Spleen (tissue), 11 donors: ENCODE data around the gene SIRPA. TPM values are rescaled to one million over a fixed set of nuclear protein-coding genes. Genes with fewer than 3 reads are reported as not detected.

Experiments
- DNase-seq: peaks from one replicate; pipeline ENCODE4 v3.0.0-alpha.2; 2020
- H3K27ac ChIP-seq, 8 donors: fragments of 200-600 bp; sonication (generic) in 7 of 8; 1 replicate in 4 of 8; 2 replicates in 4 of 8; pipeline versions ENCODE4 v1.5.0 to v1.8.0; 2016 to 2021; ENCODE audit warnings: inconsistent platforms in 4 of 8, mild to moderate bottlenecking in 4 of 8, moderate library complexity in 1 of 8
- H3K27me3 ChIP-seq, 7 donors: fragments of 200-600 bp; sonication (generic) in 6 of 7; replicated peaks in 1 of 7; 1 replicate in 4 of 7; 2 replicates in 3 of 7; pipeline versions ENCODE4 v1.5.0 to v1.8.0; 2016 to 2021; ENCODE audit warnings: inconsistent platforms in 3 of 7, mild to moderate bottlenecking in 1 of 7
- H3K36me3 ChIP-seq, 6 donors: fragments of 200-600 bp; sonication (generic) in 5 of 6; 1 replicate in 4 of 6; 2 replicates in 2 of 6; pipeline versions ENCODE4 v1.5.0 to v1.8.0; 2016 to 2021; ENCODE audit warnings: inconsistent platforms in 2 of 6
- H3K4me1 ChIP-seq, 6 donors: fragments of 200-600 bp; sonication (generic) in 5 of 6; 1 replicate in 3 of 6; 2 replicates in 3 of 6; pipeline versions ENCODE4 v1.5.0 to v1.8.0; 2016 to 2021; ENCODE audit warnings: inconsistent platforms in 3 of 6
- H3K4me3 ChIP-seq, 8 donors: fragments of 200-600 bp; sonication (generic) in 7 of 8; 1 replicate in 4 of 8; 2 replicates in 4 of 8; pipeline versions ENCODE4 v1.5.0 to v1.8.0; 2016 to 2021; ENCODE audit warnings: inconsistent platforms in 4 of 8, mild to moderate bottlenecking in 4 of 8, moderate library complexity in 2 of 8
- H3K9me3 ChIP-seq, 8 donors: fragments of 200-600 bp; sonication (generic) in 7 of 8; 1 replicate in 4 of 8; 2 replicates in 4 of 8; pipeline versions ENCODE4 v1.5.0 to v1.8.0; 2016 to 2021; ENCODE audit warnings: inconsistent platforms in 4 of 8
- CTCF ChIP-seq, 11 experiments: fragments of 200-600 bp in 7 of 11; fragments of 450-650 bp in 4 of 11; sonication (generic) in 4 of 11; IDR thresholded peaks in 8 of 11; conservative IDR thresholded peaks in 3 of 11; 1 replicate in 7 of 11; 2 replicates in 4 of 11; pipeline versions ENCODE4 v1.4.0 to v1.8.0; 2016 to 2021; ENCODE audit warnings: antibody characterized with exemption in 11 of 11, inconsistent platforms in 4 of 11, mild to moderate bottlenecking in 1 of 11
- POLR2A ChIP-seq, 3 donors: fragments of 450-650 bp; IDR thresholded peaks; one replicate each; pipeline ENCODE4 v1.5.1; 2017; ENCODE audit warnings: antibody characterized with exemption in 3 of 3, mild to moderate bottlenecking in 1 of 3
- POLR2AphosphoS5 ChIP-seq, 3 donors: sonication (generic); formaldehyde crosslinking; IDR thresholded peaks; one replicate each; pipeline ENCODE4 v1.5.1; 2017; ENCODE audit warnings: antibody characterized with exemption in 3 of 3
- WGBS, 5 donors: extraction: QIAGEN DNeasy Blood & Tissue Kit in 3 of 5; methylation state at CpG; one replicate each; pipeline versions ENCODE4 v1.1.5 to v1.1.7; 2013 to 2018; 5-methylcytosine and 5-hydroxymethylcytosine counted together
- intact Hi-C: fragments of 100-400 bp; cut with DNase I; formaldehyde crosslinking; loops from one replicate; pipeline ENCODE4 v1.15.0; 2023; ENCODE audit warnings: low total_unique reads
- polyA plus RNA-seq, 3 donors: library from polyadenylated mRNA; stranded (reverse); fragments of 200-250 nt; gene quantifications; one replicate each; pipeline ENCODE4 v1.2.1, GENCODE V29; 2013
- total RNA-seq, 7 donors: library from RNA; depleted of rRNA in 3 of 7; stranded (reverse); fragments of >200 nt in 3 of 7; fragmentation: NEBNext Ultra II Directional in 4 of 7; extraction: Animal tissue kit (Norgen Biotek cat#: 25700) in 4 of 7; gene quantifications; one replicate each; pipeline versions ENCODE4 v1.1.0 to v1.2.1, GENCODE V29; 2016 to 2021
- donor health status: healthy with polysubstance abuse.
- donor health status: DM: no; HTN: no; CAD: no; lungs with moderate emphysema.
- donor health status: DM: no; HTN: no; CAD: no.
- donor health status: Bipolar disorder and iron deficiency.
- donor health status: healthy.
- donor health status: DM: no; HTN: no; CAD: no.
- donor health status: DM: yes; HTN: yes; CAD: no.

SIRPA gene
- total and polyA plus RNA-seq, 10 donors = 9.8 to 104 (median 38.4) TPM

GRCh38 chr20:1872459-1873097 lies 22.6 kb upstream of the SIRPA start:
- peaks cover 4 to 77% (median 38%) of the 10 kb centered on the region in 6 donors for H3K4me1 ChIP-seq
- WGBS, 5 donors = 69 to 95% (median 83%) methylated on average over 3 of the region's 3 CpGs

DNA sequence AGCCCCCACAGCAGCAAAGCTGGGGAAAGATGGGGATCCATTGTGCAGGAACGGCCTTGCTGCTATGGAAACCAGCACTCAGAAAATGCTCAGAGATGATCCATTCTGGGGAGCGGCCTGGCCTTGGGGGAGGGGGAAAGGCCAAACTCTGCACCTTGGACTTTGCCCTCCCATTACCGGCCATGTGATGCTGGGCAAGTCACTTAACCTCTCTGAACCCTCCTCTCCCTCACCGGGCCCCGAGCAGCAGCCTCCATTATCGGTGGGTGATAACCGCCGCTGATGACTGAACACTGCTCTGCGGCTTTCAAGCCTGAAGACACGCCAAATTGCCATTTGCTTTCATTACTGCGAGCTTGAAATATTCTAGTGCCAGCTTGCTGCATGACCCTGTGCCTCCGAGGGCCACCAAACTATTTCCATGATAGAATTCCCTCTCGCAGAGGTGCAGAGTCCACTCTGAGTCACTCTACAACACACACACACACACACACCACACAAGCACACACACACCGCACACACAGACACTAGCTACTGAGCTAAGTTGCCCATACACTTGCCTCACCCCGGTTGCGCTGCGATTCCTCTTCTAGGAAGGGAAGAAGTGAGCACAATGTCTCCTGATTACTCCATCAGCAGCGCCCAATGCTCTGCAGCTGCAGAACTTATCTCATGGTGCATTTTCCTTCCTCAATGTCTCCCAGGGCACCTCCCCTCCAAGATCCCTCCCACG lies 20.6 kb upstream of the SIRPA start:
- H3K27ac ChIP-seq = peak overlapping the region in 4 of 8 donors; percentile 59 to 75 (median 70)
- TF ChIP-seq POLR2AphosphoS5 (IDR thresholded peaks at IDR 0.05) (peak in 1 of 3 donors; percentile 40), POLR2A (IDR thresholded peaks at IDR 0.05) (no peak)
- peak; percentile 86 for DNase-seq
- H3K4me3 ChIP-seq = no peak overlapping the region
- no peaks in the 10 kb centered on the region for H3K9me3 ChIP-seq
- intact Hi-C loops = no loop called here
- peaks cover 4 to 61% (median 29%) of the 10 kb centered on the region in 6 donors for H3K4me1 ChIP-seq
- WGBS, 5 donors = 64 to 77% (median 74%) methylated on average over 19 of the region's 19 CpGs
- no peaks in the 10 kb centered on the region for H3K36me3 ChIP-seq
- peaks cover 0 to 13% (median 0%) of the 10 kb centered on the region in 7 donors for H3K27me3 ChIP-seq

More at GRCh38 chr20:1872459-1873097, 22.6 kb upstream of the SIRPA start:
- Histone ChIP-seq H3K27ac (no peak overlapping the region), H3K4me3 (no peak overlapping the region), H3K9me3 (no peaks in the 10 kb centered on the region), H3K36me3 (no peaks in the 10 kb centered on the region), H3K27me3 (peaks cover 0 to 23% (median 0%) of the 10 kb centered on the region in 7 donors)
- TF ChIP-seq POLR2AphosphoS5 (IDR thresholded peaks at IDR 0.05) = no peak
- no peak for TF ChIP-seq POLR2A (IDR thresholded peaks at IDR 0.05)
- TF ChIP-seq CTCF (IDR thresholded peaks at IDR 0.05 in 8 of 11, conservative IDR thresholded peaks at IDR 0.05 in 3 of 11) = no peak
- no peak for DNase-seq
- intact Hi-C loops = no loop called here

GRCh38 chr20:1875183-1875554 lies 20.0 kb upstream of the SIRPA start:
- H3K9me3 ChIP-seq = no peaks in the 10 kb centered on the region
- 53 to 77% (median 72%) methylated on average over 4 of the region's 4 CpGs for WGBS, 5 donors
- peaks cover 4 to 60% (median 24%) of the 10 kb centered on the region in 6 donors for H3K4me1 ChIP-seq
- no peaks in the 10 kb centered on the region for H3K36me3 ChIP-seq
- TF ChIP-seq CTCF (IDR thresholded peaks at IDR 0.05 in 8 of 11, conservative IDR thresholded peaks at IDR 0.05 in 3 of 11) = no peak
- no peak for TF ChIP-seq POLR2AphosphoS5 (IDR thresholded peaks at IDR 0.05)
- no peak for TF ChIP-seq POLR2A (IDR thresholded peaks at IDR 0.05)
- intact Hi-C loops = no loop called here
- peaks cover 0 to 15% (median 0%) of the 10 kb centered on the region in 7 donors for H3K27me3 ChIP-seq
- DNase-seq = no peak
- peak overlapping the region in 4 of 8 donors; percentile 59 to 75 (median 70) for H3K27ac ChIP-seq
- no peak overlapping the region for H3K4me3 ChIP-seq

GRCh38 chr20:1875762-1876161 lies 19.4 kb upstream of the SIRPA start:
- no peaks in the 10 kb centered on the region for H3K36me3 ChIP-seq
- peak overlapping the region in 4 of 8 donors; percentile 10 to 75 (median 70) for H3K27ac ChIP-seq
- 78 to 89% (median 82%) methylated on average over 7 of the region's 7 CpGs for WGBS, 5 donors
- H3K9me3 ChIP-seq = no peaks in the 10 kb centered on the region
- peaks cover 0 to 17% (median 0%) of the 10 kb centered on the region in 7 donors for H3K27me3 ChIP-seq
- intact Hi-C loops = no loop called here
- no peak for DNase-seq
- TF ChIP-seq CTCF (IDR thresholded peaks at IDR 0.05 in 8 of 11, conservative IDR thresholded peaks at IDR 0.05 in 3 of 11) (no peak), POLR2A (IDR thresholded peaks at IDR 0.05) (no peak), POLR2AphosphoS5 (IDR thresholded peaks at IDR 0.05) (no peak)
- H3K4me1 ChIP-seq = peaks cover 4 to 60% (median 21%) of the 10 kb centered on the region in 6 donors
- H3K4me3 ChIP-seq = no peak overlapping the region
